K562 (cell line): Measurements from ENCODE around the gene SRL. TPM values are rescaled to one million over a fixed set of nuclear protein-coding genes. Genes with fewer than 3 reads are reported as not detected.
A peak's percentile ranks its signal among the peaks of the same experiment; 100 is the strongest.
"Not testable (repeated sequence)": the region's sequence is repeated elsewhere in the genome, so short reads cannot be mapped to it uniquely, and the experiment has no call there.

ENCODE experiments used
- ATAC-seq: fragments of 200-7000 bp; cut with Tn5 transposase; 3 replicates; pipeline ENCODE4 v1.9.1; 2020; ENCODE audit warnings: moderate library complexity
- BruUV-seq: library from RNA; stranded (reverse); fragments of 400-500 nt; replicated peaks from 2 replicates; lab custom pipeline; 2021; lab: Mats Ljungman, UMichigan
- CTCF ChIA-PET: fragments of 300-600 bp; formaldehyde crosslinking; extraction: SDS; loops from one replicate; lab custom pipeline; 2021; ENCODE audit warnings: low intra/inter-chr PET ratio; lab: Yijun Ruan, JAX
- POLR2A ChIA-PET: fragments of 300-600, 350-650 bp; sonication (Branson Sonifier 250); formaldehyde crosslinking; extraction: SDS; loops from one replicate; lab custom pipeline; 2021; ENCODE audit warnings: antibody characterized with exemption, inconsistent platforms; lab: Yijun Ruan, JAX
- DNase-seq, 4 experiments: peaks; one replicate each; pipeline versions ENCODE4 v3.0.0 to v3.0.0-alpha.2; 2011 to 2018; ENCODE audit warnings: low spot score in 3 of 4, mixed read lengths in 3 of 4; ENCODE audit errors: extremely low read depth in 1 of 4
- FAIRE-seq: peaks from 2 replicates; lab custom pipeline; 2011; peaks lifted over from hg19 to GRCh38; lab: Jason Lieb, UNC
- H2AFZ ChIP-seq: 2 replicates; pipeline ENCODE4 v1.6.0; 2011; ENCODE audit warnings: low read depth, low read length, control low read depth, inconsistent platforms
- H3K27ac ChIP-seq: fragments of 200-600 bp; 3 replicates; pipeline ENCODE4 v1.8.0; 2011; ENCODE audit warnings: low read depth, mild to moderate bottlenecking, control low read depth, inconsistent platforms, low read length, moderate library complexity, mixed read lengths; ENCODE audit errors: extremely low read depth
- H3K27me3 ChIP-seq, 2 experiments: fragments of 300-600 bp in 1 of 2; 2 replicates in 1 of 2; 3 replicates in 1 of 2; pipeline versions ENCODE4 v1.6.0 to v1.8.0; 2011; ENCODE audit warnings: inconsistent platforms in 2 of 2, low read length in 2 of 2, mild to moderate bottlenecking in 1 of 2, mixed read lengths in 1 of 2, moderate library complexity in 1 of 2; ENCODE audit not compliant: control insufficient read depth in 2 of 2, insufficient read depth in 2 of 2
- H3K36me3 ChIP-seq: fragments of 300-600 bp; 3 replicates; pipeline ENCODE4 v1.8.0; 2011; ENCODE audit warnings: mild to moderate bottlenecking, low read length, inconsistent platforms; ENCODE audit not compliant: control insufficient read depth, insufficient read depth
- H3K4me1 ChIP-seq, 2 experiments: fragments of 200-600 bp in 1 of 2; replicated peaks in 1 of 2; 2 replicates in 1 of 2; 3 replicates in 1 of 2; pipeline versions ENCODE4 v1.5.1 to v1.8.0; 2011; ENCODE audit warnings: inconsistent platforms in 2 of 2, low read length in 2 of 2, mild to moderate bottlenecking in 1 of 2, mixed read lengths in 1 of 2, moderate library complexity in 1 of 2; ENCODE audit not compliant: control insufficient read depth in 2 of 2, insufficient read depth in 2 of 2
- H3K4me2 ChIP-seq: 2 replicates; pipeline ENCODE4 v1.6.1; 2011; ENCODE audit warnings: low read length, control low read depth, inconsistent platforms, mixed read lengths; ENCODE audit not compliant: insufficient read depth
- H3K4me3 ChIP-seq: fragments of 200-600 bp; sonication (generic), shearing (Covaris generic); 2 replicates; pipeline ENCODE4 v1.5.1; 2016; ENCODE audit warnings: control low read depth, inconsistent platforms
- H3K79me2 ChIP-seq: fragments of 200-600 bp; 3 replicates; pipeline ENCODE4 v1.8.0; 2011; ENCODE audit warnings: low read length, inconsistent platforms; ENCODE audit not compliant: control insufficient read depth, insufficient read depth
- H3K9ac ChIP-seq, 2 experiments: 2 replicates each; pipeline versions ENCODE4 v1.6.0 to v1.6.1; 2011; ENCODE audit warnings: low read depth in 2 of 2, low read length in 2 of 2, control low read depth in 1 of 2, inconsistent platforms in 1 of 2, mild to moderate bottlenecking in 1 of 2, mixed read lengths in 1 of 2; ENCODE audit not compliant: insufficient read depth in 1 of 2
- H3K9me1 ChIP-seq: one replicate; pipeline ENCODE4 v1.6.0; 2011; ENCODE audit warnings: inconsistent platforms, mild to moderate bottlenecking, low read length, moderate library complexity; ENCODE audit not compliant: control insufficient read depth, insufficient read depth
- H3K9me3 ChIP-seq: replicated peaks from 2 replicates; pipeline ENCODE4 v1.5.1; 2011; ENCODE audit warnings: low read depth, low read length, inconsistent platforms; ENCODE audit not compliant: control insufficient read depth, insufficient read depth
- H4K20me1 ChIP-seq: replicated peaks from 2 replicates; pipeline ENCODE4 v1.6.1; 2011; ENCODE audit warnings: low read length, inconsistent platforms, mixed read lengths; ENCODE audit not compliant: control insufficient read depth, insufficient read depth
- ATF1 ChIP-seq, 2 experiments: fragments of 450-650 bp in 1 of 2; IDR thresholded peaks; 2 replicates each; pipeline ENCODE4 v1.6.1; 2016; ENCODE audit warnings: missing compliant biosample characterization in 1 of 2, missing genetic modification characterization in 1 of 2
- EHMT2 ChIP-seq: fragments of 450-650 bp; IDR thresholded peaks from 2 replicates; pipeline ENCODE4 v1.6.1; 2018; ENCODE audit warnings: antibody characterized with exemption
- HDAC1 ChIP-seq, 2 experiments: fragments of 450-650 bp; IDR thresholded peaks; 2 replicates each; pipeline ENCODE4 v1.6.1; 2016 to 2017; ENCODE audit warnings: inconsistent platforms in 1 of 2, mild to moderate bottlenecking in 1 of 2, moderate library complexity in 1 of 2
- WGBS: fragments of 100-300 bp; shearing (Covaris generic); methylation state at CpG from one replicate; pipeline ENCODE4 v1.1.6; 2016; ENCODE audit warnings: low coverage, mixed read lengths; ENCODE audit not compliant: insufficient coverage; ENCODE audit errors: missing lambda C conversion rate; 5-methylcytosine and 5-hydroxymethylcytosine counted together
- in situ Hi-C: fragments of 300-500 bp; cut with MboI; formaldehyde crosslinking; loops from 4 replicates; pipeline ENCODE4 v1.15.0; 2018; ENCODE audit warnings: inconsistent platforms, mixed read lengths
- intact Hi-C: fragments of 100-400 bp; cut with micrococcal nuclease; formaldehyde crosslinking; loops from 2 replicates; pipeline ENCODE4 v1.14.2; 2022
- polyA plus RNA-seq, 8 experiments: library from polyadenylated mRNA; depleted of rRNA in 4 of 8; stranded (reverse) in 5 of 8; unstranded in 3 of 8; fragments of >200 nt; fragmentation: Nextera tagmentation in 2 of 8; fragmentation: Illumina TruSeq in 1 of 8; extraction: Ambion mirVana in 2 of 8; extraction: Trizol in 1 of 8; gene quantifications; 2 replicates each; pipeline versions ENCODE4 v1.2.1 to v1.2.3, GENCODE V29; 2011 to 2014; ENCODE audit warnings: inconsistent platforms in 1 of 8, missing spikeins in 1 of 8
- total RNA-seq, 7 experiments: library from RNA; depleted of rRNA in 6 of 7; stranded (reverse); fragments of >200 nt in 6 of 7; fragmentation: Illumina TruSeq in 2 of 7; extraction: Trizol in 2 of 7; gene quantifications; 2 replicates each; pipeline versions ENCODE4 v1.2.1 to v1.2.3, GENCODE V29; 2011 to 2021; ENCODE audit warnings: low replicate concordance in 1 of 7
- TF ChIP-seq, protein P1 (sequence below), 2 experiments: fragments of 450-650 bp in 1 of 2; sonication (generic) in 1 of 2; formaldehyde crosslinking in 1 of 2; IDR thresholded peaks in 1 of 2; conservative IDR thresholded peaks in 1 of 2; 2 replicates each; pipeline versions ENCODE4 v1.6.1 to v1.8.1; 2016 to 2023; ENCODE audit warnings: mild to moderate bottlenecking in 2 of 2, moderate library complexity in 2 of 2, inconsistent platforms in 1 of 2, missing genetic modification reagents in 1 of 2

SRL gene
- total and polyA plus RNA-seq, 9 of the 15 experiments (the other 6 are each of a cell fraction or from before 2014, with no cell fraction given), result 0.01 TPM; not detected in 8

DNA sequence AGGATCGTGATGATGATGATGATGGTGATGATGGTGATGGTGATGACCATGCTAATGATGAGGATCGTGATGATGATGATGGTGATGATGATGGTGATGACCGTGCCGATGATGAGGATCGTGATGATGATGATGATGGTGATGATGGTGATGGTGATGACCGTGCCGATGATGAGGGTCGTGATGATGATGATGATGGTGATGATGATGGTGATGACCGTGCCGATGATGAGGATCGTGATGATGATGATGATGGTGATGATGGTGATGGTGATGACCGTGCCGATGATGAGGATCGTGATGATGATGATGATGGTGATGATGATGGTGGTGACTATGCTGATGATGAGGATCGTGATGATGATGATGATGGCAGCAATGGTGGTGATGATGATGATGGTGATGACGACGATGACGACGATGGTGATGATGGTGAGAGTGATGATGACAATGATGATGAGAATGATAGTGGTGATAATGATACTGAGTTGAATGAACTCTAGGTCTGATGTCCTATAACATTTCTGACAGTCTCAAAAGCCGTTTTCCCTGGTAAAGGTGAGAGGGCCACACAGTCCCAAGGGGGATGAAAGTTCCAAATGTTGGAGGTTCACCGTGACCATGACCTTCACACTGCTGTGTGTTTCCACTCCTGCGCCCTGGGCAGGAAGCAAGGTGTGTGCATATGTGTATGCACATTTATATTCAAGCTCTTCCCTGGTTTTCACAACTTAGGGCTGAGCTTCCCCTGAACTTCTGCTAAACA lies 30.3 kb downstream of the SRL start:
- H4K20me1 ChIP-seq; DNase-seq; H3K9me3 ChIP-seq; H3K4me3 ChIP-seq; POLR2A ChIA-PET; H3K9ac ChIP-seq; H3K36me3 ChIP-seq; BruUV-seq; intact Hi-C loops; ATAC-seq; H3K79me2 ChIP-seq; H3K27ac ChIP-seq; H2AFZ ChIP-seq; in situ Hi-C loops; H3K9me1 ChIP-seq; H3K4me2 ChIP-seq; TF ChIP-seq ATF1 (CRISPR knock-in tag; IDR thresholded peaks at IDR 0.05): not testable (repeated sequence)
- peaks cover 18 to 36% of the 10 kb centered on the region in 2 experiments; a peak in 4 of 5 replicates for H3K27me3 ChIP-seq
- peak; percentile 11 for FAIRE-seq
- WGBS, result 25% methylated on average over 22 of the region's 22 CpGs
- peak in 1 of 2 experiments; percentile 39; a peak in 1 of 4 replicates for TF ChIP-seq HDAC1 (IDR thresholded peaks at IDR 0.05)
- peak; percentile 70 for TF ChIP-seq ATF1 (tag; IDR thresholded peaks at IDR 0.05)
- TF ChIP-seq, protein P1, sequence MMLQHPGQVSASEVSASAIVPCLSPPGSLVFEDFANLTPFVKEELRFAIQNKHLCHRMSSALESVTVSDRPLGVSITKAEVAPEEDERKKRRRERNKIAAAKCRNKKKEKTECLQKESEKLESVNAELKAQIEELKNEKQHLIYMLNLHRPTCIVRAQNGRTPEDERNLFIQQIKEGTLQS (IDR thresholded peaks at IDR 0.05), result peak; percentile 33; the same call in 1 of the 2 replicates
- TF ChIP-seq, protein P1 (CRISPR knock-in tag; conservative IDR thresholded peaks at IDR 0.05), result not testable (repeated sequence)
- TF ChIP-seq EHMT2, result 0 out of 2 replicates have a peak, but pooled peaks have one; percentile 32
- CTCF ChIA-PET, result interaction anchor here (1.0 kb wide), 1 partner anchor 42 kb away, joined by 3 read pairs; no protein-coding TSS in a partner anchor
- peaks cover 8 to 11% of the 10 kb centered on the region in 2 experiments; a peak in 4 of 5 replicates for H3K4me1 ChIP-seq
